ENCODE measurements around the gene ZFP1. TPM values are rescaled to one million over a fixed set of nuclear protein-coding genes. Genes with fewer than 3 reads are reported as not detected.
A peak's percentile ranks its signal among the peaks of the same experiment; 100 is the strongest.
"Not testable (repeated sequence)": the region's sequence is repeated elsewhere in the genome, so short reads cannot be mapped to it uniquely, and the experiment has no call there.

ZFP1 gene
- polyA plus RNA-seq, 6 donors from 2014 or later, result 6.5 to 19.3 (median 10.0) TPM

- H3K9me3 Mint-ChIP-seq; H3K4me3 Mint-ChIP-seq; ATAC-seq (ENCODE audit: low read depth in 2 of 2); H3K27ac Mint-ChIP-seq; H3K36me3 Mint-ChIP-seq; DNase-seq: not testable (repeated sequence)
- Mint-ChIP-seq H3K27me3 (peaks cover 16 to 54% (median 34%) of the 10 kb centered on the region in 3 donors), H3K4me1 (peaks cover 8 to 21% (median 9%) of the 10 kb centered on the region in 3 donors)
These were observed 57.1 kb downstream of the ZFP1 start for GRCh38 chr16:75205438-75205837.

- not testable (repeated sequence) for ATAC-seq (ENCODE audit: low read depth in 2 of 2); H3K9me3 Mint-ChIP-seq; H3K36me3 Mint-ChIP-seq; DNase-seq; H3K4me3 Mint-ChIP-seq; H3K27ac Mint-ChIP-seq
- peaks cover 16 to 53% (median 27%) of the 10 kb centered on the region in 3 donors for H3K27me3 Mint-ChIP-seq
- H3K4me1 Mint-ChIP-seq, result peaks cover 3 to 14% (median 4%) of the 10 kb centered on the region in 3 donors
These were observed 57.8 kb downstream of the ZFP1 start for GRCh38 chr16:75205961-75206748.

GRCh38 chr16:75206749-75207451 is 58.6 kb downstream of the ZFP1 start, which contains the start of gene CTRB2:
TSS of gene CTRB2 (minus strand) at chr16:75207161. CDS start at chr16:75207141, 20 bp downstream.
- Mint-ChIP-seq H3K36me3 (no peaks in the 10 kb centered on the region), H3K4me1 (peaks cover 0 to 6% (median 0%) of the 10 kb centered on the region in 3 donors), H3K4me3 (no peak within 1 kb of the TSS), H3K27me3 (peaks cover 10 to 51% (median 21%) of the 10 kb centered on the region in 3 donors), H3K27ac (peak within 1 kb of the TSS in 2 of 6 donors; percentile 27 to 33), H3K9me3 (no peaks in the 10 kb centered on the region)
- ATAC-seq (ENCODE audit: low read depth in 2 of 2) (no peak), DNase-seq (no peak)

- Mint-ChIP-seq H3K9me3 (peaks cover 0 to 1% (median 0%) of the 10 kb centered on the region in 7 donors), H3K27me3 (peaks cover 8 to 56% (median 30%) of the 10 kb centered on the region in 3 donors), H3K27ac (no peak overlapping the region), H3K4me1 (peaks cover 0 to 3% (median 0%) of the 10 kb centered on the region in 3 donors), H3K4me3 (no peak overlapping the region), H3K36me3 (no peaks in the 10 kb centered on the region)
- no peak for DNase-seq
- no peak for ATAC-seq (ENCODE audit: low read depth in 2 of 2)
These were observed 59.5 kb downstream of the ZFP1 start for GRCh38 chr16:75207831-75208230.

- DNase-seq, result no peak
- peaks cover 0 to 1% (median 0%) of the 10 kb centered on the region in 7 donors for H3K9me3 Mint-ChIP-seq
- H3K27ac Mint-ChIP-seq, result peak overlapping the region in 1 of 6 donors; percentile 32
- H3K27me3 Mint-ChIP-seq, result peaks cover 8 to 56% (median 30%) of the 10 kb centered on the region in 3 donors
- H3K36me3 Mint-ChIP-seq, result no peaks in the 10 kb centered on the region
- ATAC-seq (ENCODE audit: low read depth in 2 of 2), result no peak
- peak overlapping the region in 1 of 8 donors; percentile 83 for H3K4me3 Mint-ChIP-seq
- peaks cover 0 to 3% (median 0%) of the 10 kb centered on the region in 3 donors for H3K4me1 Mint-ChIP-seq
These were observed 60.0 kb downstream of the ZFP1 start for GRCh38 chr16:75208242-75208825.

- no peak for ATAC-seq (ENCODE audit: low read depth in 2 of 2)
- Mint-ChIP-seq H3K4me3 (no peak overlapping the region), H3K27ac (peak overlapping the region in 1 of 6 donors; percentile 7), H3K27me3 (peaks cover 9 to 55% (median 27%) of the 10 kb centered on the region in 3 donors), H3K36me3 (no peaks in the 10 kb centered on the region), H3K4me1 (peaks cover 0 to under 1% (median 0%) of the 10 kb centered on the region in 3 donors), H3K9me3 (peaks cover 0 to 1% (median 0%) of the 10 kb centered on the region in 7 donors)
- DNase-seq, result no peak
These were observed 60.7 kb downstream of the ZFP1 start for GRCh38 chr16:75208861-75209505.

- H3K9me3 Mint-ChIP-seq; DNase-seq; H3K27ac Mint-ChIP-seq; H3K36me3 Mint-ChIP-seq; H3K4me3 Mint-ChIP-seq; ATAC-seq (ENCODE audit: low read depth in 2 of 2); H3K4me1 Mint-ChIP-seq: not testable (repeated sequence)
- peaks cover 12 to 53% (median 29%) of the 10 kb centered on the region in 3 donors for H3K27me3 Mint-ChIP-seq
These were observed 61.2 kb downstream of the ZFP1 start for GRCh38 chr16:75209514-75209913.

- H3K4me1 Mint-ChIP-seq, result no peaks in the 10 kb centered on the region
- no peak overlapping the region for H3K27ac Mint-ChIP-seq
- DNase-seq, result no peak
- ATAC-seq (ENCODE audit: low read depth in 2 of 2), result no peak
- H3K36me3 Mint-ChIP-seq, result no peaks in the 10 kb centered on the region
- peaks cover 0 to 1% (median 0%) of the 10 kb centered on the region in 7 donors for H3K9me3 Mint-ChIP-seq
- peaks cover 12 to 53% (median 30%) of the 10 kb centered on the region in 3 donors for H3K27me3 Mint-ChIP-seq
- no peak overlapping the region for H3K4me3 Mint-ChIP-seq
These were observed 61.6 kb downstream of the ZFP1 start for GRCh38 chr16:75209944-75210343.

GRCh38 chr16:75211286-75211685 is 63.0 kb downstream of the ZFP1 start:
- H3K27ac Mint-ChIP-seq; DNase-seq; H3K4me3 Mint-ChIP-seq; H3K36me3 Mint-ChIP-seq; H3K9me3 Mint-ChIP-seq; ATAC-seq (ENCODE audit: low read depth in 2 of 2); H3K4me1 Mint-ChIP-seq: not testable (repeated sequence)
- peaks cover 17 to 53% (median 30%) of the 10 kb centered on the region in 3 donors for H3K27me3 Mint-ChIP-seq

GRCh38 chr16:75216127-75216526 is 67.8 kb downstream of the ZFP1 start:
- H3K36me3 Mint-ChIP-seq, result no peaks in the 10 kb centered on the region
- ATAC-seq (ENCODE audit: low read depth in 2 of 2), result no peak
- H3K4me1 Mint-ChIP-seq, result peaks cover 9 to 16% (median 9%) of the 10 kb centered on the region in 3 donors
- no peak overlapping the region for H3K27ac Mint-ChIP-seq
- H3K27me3 Mint-ChIP-seq, result peaks cover 16 to 24% (median 17%) of the 10 kb centered on the region in 3 donors
- no peak for DNase-seq
- peaks cover 0 to 1% (median 0%) of the 10 kb centered on the region in 7 donors for H3K9me3 Mint-ChIP-seq
- peak overlapping the region in 1 of 8 donors; percentile 26 for H3K4me3 Mint-ChIP-seq

- peaks cover 9 to 16% (median 9%) of the 10 kb centered on the region in 3 donors for H3K4me1 Mint-ChIP-seq
- no peak overlapping the region for H3K4me3 Mint-ChIP-seq
- H3K36me3 Mint-ChIP-seq, result no peaks in the 10 kb centered on the region
- H3K27ac Mint-ChIP-seq, result no peak overlapping the region
- ATAC-seq (ENCODE audit: low read depth in 2 of 2), result no peak
- no peak for DNase-seq
- H3K27me3 Mint-ChIP-seq, result peaks cover 16 to 22% (median 17%) of the 10 kb centered on the region in 3 donors
- H3K9me3 Mint-ChIP-seq, result peaks cover 0 to 1% (median 0%) of the 10 kb centered on the region in 7 donors
These were observed 68.3 kb downstream of the ZFP1 start for GRCh38 chr16:75216576-75216975.

GRCh38 chr16:75217389-75217851 is 69.1 kb downstream of the ZFP1 start:
- Mint-ChIP-seq H3K27me3 (peaks cover 16 to 20% (median 16%) of the 10 kb centered on the region in 3 donors), H3K4me1 (peaks cover 9 to 16% (median 9%) of the 10 kb centered on the region in 3 donors), H3K4me3 (no peak overlapping the region), H3K36me3 (no peaks in the 10 kb centered on the region), H3K27ac (no peak overlapping the region), H3K9me3 (peaks cover 0 to 2% (median 0%) of the 10 kb centered on the region in 7 donors)
- ATAC-seq (ENCODE audit: low read depth in 2 of 2) (no peak), DNase-seq (no peak)
